Activated CD8-positive, alpha-beta memory T cell treated with anti-CD3 and anti-CD28 coated beads, Interleukin-2, amount 50 U/mL, for 24 hours (primary cell): ENCODE measurements around the gene PFKFB2.

Experiments used
- DNase-seq: peaks from one replicate; pipeline ENCODE4 v3.0.0-alpha.2; 2020; ENCODE audit errors: extremely low read depth

The PFKFB2 gene

DNA sequence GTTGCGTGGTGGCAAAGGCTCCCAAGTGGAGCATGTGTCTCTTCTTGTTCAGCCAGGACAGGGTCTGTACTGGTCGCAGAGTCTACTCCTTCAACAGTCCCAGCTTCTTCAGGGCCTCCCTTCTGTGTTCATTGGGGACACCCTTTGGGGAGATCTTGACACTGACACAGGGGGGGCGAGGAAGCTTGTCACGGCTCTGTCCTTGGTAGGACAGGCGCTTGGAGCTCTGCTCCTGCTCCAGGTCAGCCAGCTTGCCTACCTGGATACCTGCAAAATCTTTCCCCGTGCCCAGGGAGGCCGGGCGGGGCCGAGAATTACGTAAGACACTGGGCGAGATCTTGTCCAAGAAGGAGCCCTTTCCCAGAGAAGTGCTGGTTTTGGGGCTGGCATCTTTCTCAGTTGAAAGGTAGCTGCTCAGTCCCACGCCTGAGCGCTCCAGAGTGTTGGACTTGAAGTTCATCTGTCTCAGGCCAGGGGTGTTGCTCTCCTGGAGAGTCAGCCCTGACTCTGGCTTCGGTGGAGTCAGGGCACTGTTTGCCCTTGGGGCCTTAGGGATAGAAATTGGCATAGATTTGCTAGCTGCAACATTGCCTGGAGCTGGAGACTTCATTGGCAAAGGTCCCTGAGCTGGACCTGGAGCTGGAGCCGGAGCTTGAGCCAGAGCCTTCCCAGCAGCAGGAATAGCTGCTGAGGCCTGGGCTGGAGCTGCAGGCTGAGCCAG is 31.0 kb upstream of the PFKFB2 start:
- no peak for DNase-seq

DNA sequence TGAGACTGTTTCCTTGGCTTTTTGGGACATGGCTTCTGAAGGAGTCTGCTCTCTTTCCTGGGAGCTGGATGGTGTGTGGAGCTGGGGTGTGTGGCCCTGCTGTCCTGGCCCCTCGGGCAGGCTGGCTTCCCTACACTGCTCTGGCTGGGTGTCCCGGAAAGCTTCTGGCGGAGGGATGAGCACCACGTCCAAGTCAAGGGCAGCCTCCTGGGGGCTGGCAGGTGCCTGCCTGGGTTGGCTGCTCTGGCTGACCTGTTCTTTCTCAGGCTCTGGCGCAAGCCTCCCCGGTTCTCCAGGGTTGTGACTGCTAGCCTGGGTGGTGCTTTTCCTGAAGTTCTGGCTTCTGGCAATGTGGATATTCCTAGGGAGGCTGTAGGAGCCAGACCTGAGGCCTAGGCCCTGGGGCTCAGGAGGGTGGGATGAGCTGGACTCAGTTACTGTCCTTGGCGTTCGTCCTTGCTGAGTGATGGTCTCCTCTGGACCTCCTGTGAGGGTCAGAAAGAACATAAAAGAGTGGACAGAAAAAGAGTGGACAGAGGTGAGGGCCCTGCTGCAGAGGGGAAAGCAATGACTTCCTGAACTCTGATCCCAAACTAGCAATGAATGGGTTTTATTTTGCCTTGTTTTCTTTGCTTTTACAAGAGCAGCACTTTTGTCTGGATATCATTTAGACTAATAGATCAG is 29.9 kb upstream of the PFKFB2 start:
- no peak for DNase-seq

DNA sequence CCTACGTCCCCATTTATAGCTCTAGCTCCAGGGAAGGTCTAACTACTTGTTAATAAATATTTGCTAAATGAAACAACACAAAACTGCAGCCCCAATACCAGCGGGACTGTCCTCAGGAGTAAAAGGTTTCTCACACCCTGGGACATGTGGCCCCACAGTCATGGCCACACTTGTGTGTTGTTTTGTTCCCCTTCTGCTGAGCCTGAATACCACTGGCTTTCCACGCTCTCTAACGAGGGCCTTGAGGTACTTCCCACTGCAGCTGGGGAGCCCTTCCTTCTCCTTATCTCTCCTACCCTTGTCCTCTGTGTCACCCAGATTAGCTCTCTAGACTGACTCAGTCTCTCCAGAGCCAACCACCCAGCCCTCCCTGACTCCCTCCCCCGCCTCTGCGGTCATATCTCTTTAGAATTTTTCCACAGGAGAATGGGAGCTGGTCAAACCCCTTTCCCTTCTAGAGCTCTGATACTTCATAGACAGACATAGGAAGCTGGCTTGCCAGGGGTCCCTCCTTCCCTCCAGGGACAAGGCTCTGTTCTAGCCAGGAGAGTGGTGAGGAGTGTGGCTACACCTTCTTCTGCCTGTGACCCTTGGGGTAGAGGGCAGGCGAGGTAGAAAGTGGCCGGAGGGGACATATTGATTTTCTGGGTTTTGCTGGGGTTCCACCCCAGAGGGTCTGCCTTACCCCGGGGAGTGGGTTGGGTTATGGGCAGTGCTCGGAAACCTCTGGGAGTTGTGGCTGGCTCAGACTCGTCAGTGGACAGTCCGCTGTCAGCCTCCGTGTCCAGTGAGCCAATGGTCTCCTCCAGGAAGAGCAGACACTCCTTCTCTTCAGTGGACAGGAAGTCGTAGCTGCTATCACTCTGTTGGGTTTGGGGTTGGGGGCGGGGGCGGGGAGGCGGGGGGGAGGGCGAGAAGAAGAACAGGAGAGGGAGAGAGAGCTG is 28.6 kb upstream of the PFKFB2 start:
- no peak for DNase-seq

DNA sequence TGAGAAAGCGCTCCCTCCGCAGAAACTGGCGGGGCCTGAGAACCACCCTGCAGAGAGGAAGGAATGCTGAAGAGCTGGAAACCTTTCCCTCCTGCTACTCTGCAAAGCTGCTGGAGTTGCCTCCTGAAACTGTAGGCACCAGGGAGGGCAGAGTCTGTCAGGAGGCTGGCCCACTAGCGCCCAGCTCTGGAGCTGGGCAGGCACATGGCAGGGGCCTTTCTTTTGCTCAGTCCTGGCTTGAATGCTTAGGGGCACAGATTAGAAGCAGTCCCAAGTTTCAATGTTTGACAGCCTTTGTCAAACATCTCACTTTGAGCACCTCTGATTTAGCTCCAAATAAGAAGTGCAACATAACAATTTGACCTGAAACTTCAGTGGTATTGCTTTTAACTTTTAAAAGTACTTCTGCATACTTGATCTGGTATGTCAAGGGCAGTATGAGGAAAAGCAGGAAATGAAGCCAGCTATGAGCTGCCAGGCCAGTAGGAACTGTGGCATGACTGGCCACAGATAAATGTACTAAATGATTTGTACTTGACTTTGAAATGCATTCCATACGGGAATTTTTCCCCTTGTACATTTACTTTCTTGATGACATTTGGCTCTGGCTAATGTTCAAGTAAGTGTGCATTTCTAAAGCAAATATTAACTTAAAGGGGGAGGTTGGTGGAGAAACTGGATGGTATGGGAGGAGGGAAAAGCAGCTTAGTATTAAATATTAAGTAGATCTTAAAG is 27.8 kb upstream of the PFKFB2 start:
- no peak for DNase-seq

DNA sequence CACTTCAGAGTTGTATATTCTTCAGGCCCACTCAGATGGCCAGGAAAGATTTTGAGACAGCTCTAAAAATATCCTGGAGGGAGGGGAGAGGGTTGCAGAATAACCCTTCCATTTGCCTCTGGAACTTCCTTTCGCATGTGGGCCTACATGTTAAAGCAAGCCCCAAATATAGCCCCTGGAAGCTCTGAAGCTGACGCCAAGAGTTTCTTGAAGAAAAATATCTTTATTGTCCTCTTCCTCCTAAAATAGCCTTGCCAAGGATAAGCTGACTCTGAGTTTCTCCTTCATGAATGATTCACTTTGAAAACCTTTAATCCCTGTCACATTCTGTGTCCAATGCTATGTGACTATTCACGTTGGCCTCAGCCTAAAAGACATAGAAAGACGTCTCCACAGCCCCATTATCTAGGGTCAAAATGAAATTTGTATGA is 27.0 kb upstream of the PFKFB2 start:
- DNase-seq, result no peak

DNA sequence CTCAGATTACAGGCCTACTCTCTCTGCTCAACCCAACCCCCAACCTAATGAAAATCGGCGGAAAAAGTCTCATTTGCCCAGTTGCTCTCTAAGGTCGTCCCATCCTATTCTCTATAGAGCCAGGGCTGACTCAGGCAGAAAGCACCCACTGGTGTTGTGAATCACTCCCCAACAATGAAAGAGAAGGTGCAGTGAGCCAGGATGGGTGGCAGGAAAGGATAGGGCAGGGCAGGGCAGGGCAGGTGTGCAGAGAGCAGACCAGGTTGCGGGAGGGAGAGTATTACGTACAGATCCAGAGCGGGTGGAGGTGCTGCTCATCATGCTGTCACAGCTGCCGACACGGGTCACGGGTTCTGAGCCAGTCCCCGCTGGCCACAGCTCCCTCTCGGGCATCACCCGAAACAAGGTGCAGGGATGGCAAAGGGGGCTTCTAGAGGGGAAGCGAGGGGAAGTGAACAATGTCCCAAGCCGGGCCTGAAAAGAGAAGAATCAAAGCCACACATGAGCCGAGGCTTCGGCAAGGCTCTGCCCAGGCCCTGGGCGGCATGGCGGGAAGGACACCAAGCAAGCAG is 25.8 kb upstream of the PFKFB2 start:
- no peak for DNase-seq

DNA sequence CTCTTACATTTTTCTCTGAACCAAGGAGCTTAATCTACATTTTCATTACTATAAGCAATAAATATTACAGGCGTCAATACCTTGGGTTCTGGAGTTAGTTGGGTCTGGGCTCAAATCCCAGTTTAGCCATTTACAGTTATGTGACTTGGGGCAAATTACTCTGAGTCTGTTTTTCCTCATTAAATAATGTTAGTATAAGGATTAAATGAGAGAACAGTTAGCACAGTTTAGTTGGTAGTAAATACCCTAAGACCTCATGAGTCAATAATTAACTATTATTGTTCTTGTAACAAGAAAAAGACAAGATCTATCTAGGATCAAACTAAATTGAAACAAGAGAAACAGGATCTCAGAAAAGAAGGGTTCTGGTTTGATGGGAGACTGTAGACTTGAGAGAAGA is 25.2 kb upstream of the PFKFB2 start:
- DNase-seq, result no peak

DNA sequence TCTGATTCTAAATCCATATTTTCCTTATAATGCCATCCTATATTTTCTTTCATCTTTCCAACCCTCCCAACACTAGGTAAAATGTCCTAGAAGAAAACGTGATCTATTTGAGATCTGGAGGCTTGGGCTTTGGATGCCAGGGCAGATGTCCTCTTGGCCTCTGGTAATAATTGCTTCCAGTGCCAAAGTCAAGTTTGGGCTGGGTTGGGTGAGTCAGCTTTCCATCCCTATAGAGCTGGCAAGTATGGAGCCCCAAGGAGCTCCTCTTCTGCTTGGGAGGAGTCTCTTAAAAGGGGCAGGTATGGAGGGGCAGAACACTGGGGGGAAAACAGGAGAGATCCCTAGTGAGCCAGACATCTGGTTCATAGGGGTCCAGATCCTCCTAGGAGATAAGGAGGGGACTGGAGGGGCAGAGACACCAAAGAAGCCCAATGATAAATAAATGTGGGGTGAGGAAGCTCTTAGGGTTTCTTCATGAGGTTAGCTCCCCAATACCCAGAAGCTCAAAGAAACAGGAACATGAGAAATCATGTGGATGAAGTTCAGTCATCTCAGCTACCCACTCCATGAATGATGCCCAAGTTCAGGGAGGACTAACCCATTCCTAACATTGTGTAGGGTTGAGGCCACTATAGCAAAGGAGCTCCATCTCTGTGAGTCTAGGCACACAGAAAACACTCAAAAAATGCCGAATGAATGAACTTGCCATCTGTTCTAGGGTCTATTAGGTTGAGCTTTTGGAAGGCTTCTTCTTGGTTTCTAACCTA is 24.0 kb upstream of the PFKFB2 start:
- DNase-seq, result no peak

DNA sequence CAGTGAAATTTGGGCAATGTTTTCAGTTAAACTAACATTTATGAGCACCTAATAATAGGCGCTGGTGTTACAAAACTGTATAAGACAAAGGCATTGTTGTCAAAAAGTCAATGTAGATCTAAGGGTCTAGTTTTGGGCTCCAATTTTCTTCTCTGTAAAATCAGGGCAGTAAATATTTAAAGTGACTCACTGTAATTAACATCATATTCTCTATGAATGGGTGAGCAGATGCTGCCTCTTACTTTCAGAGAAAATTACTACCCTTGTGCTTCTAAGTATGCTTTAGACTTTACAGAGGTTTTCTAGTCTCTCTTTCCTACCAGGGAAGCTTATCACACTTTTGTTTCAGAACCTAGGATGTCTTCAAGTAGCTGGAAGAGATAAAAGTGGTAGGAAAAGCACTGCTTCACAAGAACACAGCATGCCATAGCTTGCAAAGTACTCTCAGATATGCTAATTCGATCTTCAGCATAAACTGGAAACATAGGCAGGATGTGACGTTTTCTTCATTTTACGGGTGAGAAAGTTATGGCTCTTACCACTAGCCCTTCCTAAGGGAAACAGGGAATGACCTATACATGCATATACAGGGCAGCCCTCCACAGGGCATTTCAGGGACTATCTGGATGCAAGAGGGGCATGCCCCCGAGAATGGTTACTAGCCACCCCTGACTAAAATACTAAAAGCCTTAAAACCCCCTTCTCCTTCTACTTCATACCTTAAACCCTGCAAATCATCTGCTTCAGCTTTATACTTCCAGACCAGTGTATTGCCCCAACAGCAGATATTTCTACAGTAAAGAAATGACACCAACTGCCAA is 23.2 kb upstream of the PFKFB2 start:
- DNase-seq, result no peak

DNA sequence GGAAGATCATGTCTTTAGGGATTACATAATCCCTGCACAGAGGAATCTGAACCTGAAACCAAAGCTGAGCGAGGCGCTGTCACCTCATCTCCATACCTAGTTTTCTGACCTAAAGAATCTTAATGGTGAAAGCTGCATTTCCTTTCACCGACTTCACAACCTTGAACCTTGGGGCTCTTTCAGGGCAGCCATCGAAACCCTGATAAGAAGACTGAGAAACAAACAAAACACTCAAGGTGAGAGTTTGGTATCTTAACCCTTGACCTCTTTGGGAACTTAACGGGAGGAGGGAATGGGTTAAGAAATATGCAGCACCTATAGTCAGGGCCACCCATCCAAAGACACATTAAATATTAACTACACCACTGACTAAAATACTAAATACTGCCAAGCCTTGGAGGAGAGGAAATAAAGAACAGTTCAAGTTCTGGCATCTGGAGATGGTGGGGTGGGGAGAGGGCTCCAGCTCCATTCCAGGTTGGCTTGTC is 22.5 kb upstream of the PFKFB2 start:
- no peak for DNase-seq

DNA sequence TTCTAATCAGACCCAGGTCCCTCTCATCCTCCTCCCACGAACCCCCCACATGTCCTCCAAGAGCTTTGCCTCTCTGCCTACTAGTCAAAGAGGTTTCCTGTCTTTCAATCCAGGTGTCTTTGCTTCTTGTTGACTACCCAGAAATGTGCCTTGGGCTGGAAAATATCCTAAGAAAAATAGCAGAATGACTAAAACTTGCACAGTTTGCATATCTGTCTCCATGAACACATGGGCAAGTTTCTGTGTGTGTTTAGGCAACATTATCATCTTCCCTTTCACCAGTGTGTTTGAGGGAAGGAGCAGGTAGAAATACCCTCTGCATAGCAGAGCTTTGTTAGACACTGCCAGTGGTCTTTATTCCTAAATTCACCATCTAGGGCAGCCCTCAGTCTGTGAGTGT is 22.1 kb upstream of the PFKFB2 start:
- DNase-seq, result no peak

DNA sequence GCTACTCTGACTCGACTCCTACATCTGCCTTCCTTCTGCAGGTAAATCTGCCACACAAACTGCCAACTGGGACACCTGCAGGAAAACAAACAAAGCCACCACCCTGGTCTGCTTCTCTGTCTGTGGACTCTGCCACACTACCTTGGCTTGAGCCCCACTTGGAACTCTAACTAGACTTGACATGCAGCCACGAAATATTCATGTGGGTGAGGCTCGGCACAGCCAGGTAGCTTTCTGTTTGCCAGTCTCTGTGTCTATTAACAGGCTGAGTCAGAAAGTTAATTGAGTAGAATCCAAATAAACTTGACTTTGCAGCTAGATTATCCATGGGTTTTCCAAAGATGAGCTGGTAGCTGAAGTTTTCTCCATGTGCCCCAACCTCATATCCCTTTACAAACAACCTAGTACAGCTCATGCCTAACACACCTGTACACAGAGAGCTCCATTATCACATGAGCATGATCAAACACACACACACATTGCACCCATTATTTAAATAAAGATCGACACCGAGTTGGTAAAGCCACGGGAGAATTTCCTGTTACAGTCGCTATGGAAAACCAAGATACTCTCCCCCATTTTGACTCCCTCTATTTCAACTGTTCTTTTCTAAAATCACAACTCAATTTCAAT is 21.3 kb upstream of the PFKFB2 start:
- no peak for DNase-seq

DNA sequence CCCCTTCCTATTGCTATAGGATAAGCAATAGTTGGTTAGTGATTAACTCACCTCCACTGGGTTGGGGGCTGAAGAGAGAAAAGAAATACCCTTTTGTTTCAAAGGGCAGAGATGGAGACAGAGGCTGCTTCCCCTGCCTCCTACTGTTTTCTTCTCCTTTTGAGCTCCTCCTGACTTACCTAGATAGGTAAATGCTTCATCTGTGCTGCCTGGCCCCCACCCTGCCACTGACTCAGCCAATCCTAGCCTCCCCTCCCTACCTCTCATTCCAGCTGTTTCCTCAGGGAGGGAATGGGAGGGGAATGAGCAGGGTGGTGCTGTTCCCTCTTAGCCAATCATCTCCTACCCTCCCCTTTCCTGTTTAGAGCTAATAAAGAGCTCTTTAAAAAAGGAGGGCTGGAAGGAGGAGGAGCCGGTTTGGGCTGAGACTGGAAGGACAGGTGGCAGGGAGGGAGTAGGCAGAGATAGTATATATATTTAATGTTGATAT is 20.5 kb upstream of the PFKFB2 start, which contains the start of gene C1orf116:
Gene C1orf116 (minus strand): TSS at position 229 of the 490 bp plus-strand sequence. CDS start 5,158 bp downstream, outside the sequence.
- DNase-seq, result no peak

DNA sequence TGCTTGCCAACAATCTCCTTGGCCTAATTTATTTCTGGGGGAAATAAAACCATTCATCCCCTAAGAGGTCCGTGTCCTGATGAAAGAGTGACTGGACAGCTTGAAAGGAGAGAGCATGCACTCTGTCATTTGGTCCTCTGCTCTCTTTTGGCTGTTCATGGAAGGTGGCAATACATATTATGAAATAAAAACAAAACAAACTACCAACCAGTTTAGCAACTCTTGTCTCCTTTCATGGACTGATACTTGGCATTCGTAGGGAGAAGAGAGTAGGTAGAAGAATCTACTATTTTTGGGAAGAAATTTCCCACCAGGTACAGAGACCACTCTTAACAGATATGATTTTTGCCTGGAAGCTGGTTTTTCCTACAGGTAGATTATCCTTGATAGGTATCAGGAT is 19.8 kb upstream of the PFKFB2 start:
- DNase-seq, result no peak

DNA sequence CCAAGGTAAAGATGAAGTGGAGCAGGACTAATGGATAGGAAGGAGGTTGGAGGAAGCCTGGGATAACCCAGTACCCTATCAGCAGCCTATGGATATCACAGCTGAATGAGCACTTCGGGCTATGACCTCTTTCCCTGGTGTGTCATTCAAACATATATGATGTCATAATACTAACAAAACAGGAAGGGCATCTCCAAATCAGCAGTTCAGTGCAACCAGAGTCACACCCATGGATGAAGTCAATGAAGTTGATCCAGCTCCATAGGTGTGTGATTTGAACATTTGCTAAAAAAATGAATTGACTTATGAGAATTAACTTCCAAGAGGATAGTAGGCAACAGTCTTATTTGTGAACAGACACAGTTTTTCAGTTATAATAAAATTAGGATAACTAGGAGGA is 18.9 kb upstream of the PFKFB2 start:
- DNase-seq, result no peak

DNA sequence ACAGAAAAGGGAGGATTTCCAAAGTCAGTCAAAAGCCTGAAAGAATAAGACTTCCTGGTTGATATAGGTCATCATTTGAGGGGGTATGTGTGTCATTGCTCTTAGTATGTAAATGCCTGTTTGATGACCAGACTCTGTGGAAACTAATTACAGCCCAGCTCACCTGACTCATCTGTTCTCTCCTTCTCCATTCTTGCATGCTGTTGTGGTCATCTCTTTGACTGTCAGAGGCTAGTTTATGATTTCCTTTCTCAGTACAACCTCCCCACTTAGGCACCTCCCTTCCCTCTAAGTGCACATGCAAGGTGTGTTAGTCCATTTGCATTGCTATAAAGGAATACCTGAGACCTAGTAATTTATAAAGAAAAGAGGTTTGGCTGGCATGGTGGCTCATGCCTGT is 18.1 kb upstream of the PFKFB2 start:
- no peak for DNase-seq

DNA sequence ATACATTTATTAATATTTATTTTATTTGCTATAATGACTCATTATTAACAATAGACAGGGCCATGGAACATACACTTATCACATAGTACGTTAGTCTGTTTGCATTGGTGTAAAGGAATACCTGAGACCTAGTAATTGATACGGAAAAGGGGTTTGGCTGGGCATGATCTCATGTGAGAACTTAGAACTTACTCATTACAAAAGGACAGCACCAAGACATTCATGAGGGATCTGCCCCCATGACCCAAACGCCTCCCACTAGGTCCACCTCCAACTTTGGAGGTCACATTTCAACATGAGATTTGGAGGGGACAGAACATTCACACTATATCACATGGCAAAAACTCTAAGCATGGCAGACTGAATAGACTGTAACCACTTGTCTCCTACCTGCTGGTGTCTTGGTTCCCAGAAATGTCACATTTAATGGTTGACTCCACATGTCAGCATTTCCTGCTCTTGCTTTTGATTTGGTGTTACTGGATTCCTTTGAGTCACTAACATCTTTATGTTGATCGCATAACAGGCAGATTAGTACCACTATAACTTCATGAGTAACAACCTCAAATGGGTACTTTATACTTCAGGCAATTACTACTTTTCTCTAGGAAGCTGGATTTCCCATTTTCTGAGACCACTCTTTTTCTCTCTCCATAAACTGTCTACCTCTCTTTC is 17.1 kb upstream of the PFKFB2 start:
- DNase-seq, result no peak

DNA sequence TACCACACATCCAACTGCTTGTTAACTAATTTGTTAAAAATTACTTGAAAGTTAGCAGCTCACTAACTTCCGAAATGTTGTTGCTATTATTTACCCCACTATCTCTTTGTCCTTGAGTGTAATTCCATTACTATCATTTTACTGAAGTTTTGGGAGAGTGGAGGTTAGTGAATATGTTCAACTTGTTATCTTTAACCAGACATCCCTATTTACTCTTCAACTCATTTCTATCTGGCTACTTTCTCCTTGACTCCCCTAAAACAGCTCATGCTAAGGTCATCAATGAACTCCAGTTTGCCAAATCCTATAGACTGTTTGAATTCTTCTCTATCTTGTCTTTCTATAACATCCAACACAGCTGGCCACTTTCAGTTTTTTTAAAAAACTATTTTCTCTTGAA is 16.2 kb upstream of the PFKFB2 start:
- DNase-seq, result no peak
